ENCODE data around the gene CLN6. TPM values are rescaled to one million over a fixed set of nuclear protein-coding genes. Genes with fewer than 3 reads are reported as not detected.

The CLN6 gene
- total and polyA plus RNA-seq, 9 of the 15 experiments (the other 6 are each of a cell fraction or from before 2014, with no cell fraction given): 0.71 to 53.3 (median 39.3) TPM

DNA sequence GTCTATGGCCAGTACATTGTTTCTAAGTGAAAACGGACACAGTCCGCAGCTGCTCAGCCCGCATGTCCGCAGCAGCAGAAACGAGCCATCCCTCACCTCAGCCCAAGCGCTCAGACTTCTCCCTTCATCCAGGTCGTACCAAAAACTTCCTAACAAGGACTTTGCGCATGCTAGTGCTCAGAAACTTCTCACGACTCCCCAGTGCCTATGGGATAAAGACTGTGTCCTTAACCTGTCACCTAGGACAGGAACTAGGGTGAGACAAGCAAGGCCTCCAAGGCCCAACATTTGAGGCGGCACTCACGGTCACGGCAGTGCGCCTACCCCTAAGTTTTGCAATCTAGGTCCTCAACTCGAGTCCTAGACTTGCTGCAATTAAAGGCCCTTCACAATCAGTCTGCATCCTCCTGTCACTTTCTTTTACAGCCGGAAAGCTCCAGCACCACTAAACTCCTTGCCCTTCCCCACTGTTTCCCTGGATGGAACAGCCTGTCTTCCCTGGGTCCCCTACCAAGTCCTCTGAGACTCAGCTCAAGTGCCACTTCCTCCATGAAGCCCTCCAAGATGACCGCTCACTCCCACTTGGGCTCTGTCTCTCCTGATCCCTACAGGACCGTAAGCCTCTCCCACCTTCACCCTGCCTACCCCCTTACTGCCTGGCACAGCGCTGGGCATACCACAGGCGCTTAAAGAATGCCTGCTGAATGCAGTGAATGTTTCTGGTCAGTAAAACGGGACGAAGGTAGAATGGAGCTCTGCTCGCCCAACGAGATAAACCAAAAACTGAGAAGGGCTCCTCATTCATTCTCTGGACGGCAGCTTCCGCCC is 1.2 kb downstream of the CLN6 start:
- in situ Hi-C loops (cut with MboI): no loop called here
- Histone ChIP-seq H3K27ac (ENCODE audit: extremely low read depth, low read depth, low read length) (peak overlapping the region; percentile 95), H3K9me1 (ENCODE audit: control insufficient read depth, insufficient read depth, low read length) (peaks cover 2% of the 10 kb centered on the region), H4K20me1 (replicated peaks; ENCODE audit: control insufficient read depth, insufficient read depth, low read length) (peaks cover 18% of the 10 kb centered on the region), H3K4me3 (peak overlapping the region; percentile 93), H2AFZ (ENCODE audit: low read depth, low read length) (peak overlapping the region; percentile 91), H3K9ac (ENCODE audit: insufficient read depth in 1 of 2, low read depth in 2 of 2, low read length in 2 of 2) (peak overlapping the region; percentile 88 to 99), H3K27me3 (ENCODE audit: control insufficient read depth in 2 of 2, insufficient read depth in 2 of 2, low read length in 2 of 2) (no peaks in the 10 kb centered on the region), H3K4me2 (ENCODE audit: insufficient read depth, low read length) (peak overlapping the region; percentile 99), H3K4me1 (replicated peaks in 1 of 2; ENCODE audit: control insufficient read depth in 2 of 2, insufficient read depth in 2 of 2, low read length in 2 of 2) (peaks cover 29 to 36% of the 10 kb centered on the region in 2 experiments), H3K79me2 (ENCODE audit: control insufficient read depth, insufficient read depth, low read length) (peaks cover 61% of the 10 kb centered on the region), H3K36me3 (ENCODE audit: control insufficient read depth, insufficient read depth, low read length) (peaks cover 25% of the 10 kb centered on the region), H3K9me3 (replicated peaks; ENCODE audit: control insufficient read depth, insufficient read depth, low read depth, low read length) (no peaks in the 10 kb centered on the region)
- 2% methylated on average over 25 of the region's 25 CpGs for WGBS (ENCODE audit: insufficient coverage, low coverage, missing lambda C conversion rate)
- ChIA-PET CTCF (ENCODE audit: low intra/inter-chr PET ratio) (no interaction called here), POLR2A (interaction anchor here (0.6 to 2.7 kb wide), 12 partner anchors 8 to 822 kb away, joined by 3 to 18 read pairs (median 3); partner anchors contain the start of gene FEM1B)
- intact Hi-C loops (cut with micrococcal nuclease): no loop called here
- ATAC-seq (peak; percentile 10), DNase-seq (ENCODE audit: extremely low read depth in 1 of 4, low spot score in 3 of 4) (peak in 3 of 4 experiments; percentile 28 to 50 (median 29)), FAIRE-seq (peak; percentile 64)
- BruUV-seq (replicated peaks): TSS peak; percentile 61
- TF ChIP-seq SNIP1 (IDR thresholded peaks at IDR 0.05; ENCODE audit: low read depth) (no peak), SMARCA5 (IDR thresholded peaks at IDR 0.05) (peak; percentile 98), TEAD4 (IDR thresholded peaks at IDR 0.05; ENCODE audit: low read length) (peak; percentile 4; the same call in 1 of the 2 replicates), TEAD4 (CRISPR knock-in tag; IDR thresholded peaks at IDR 0.05; ENCODE audit: borderline replicate concordance) (no peak), CEBPG (CRISPR knock-in tag; IDR thresholded peaks at IDR 0.05) (peak; percentile 42; the same call in 1 of the 2 replicates), CEBPG (tag; conservative IDR thresholded peaks at IDR 0.05 in 1 of 2, IDR thresholded peaks at IDR 0.05 in 1 of 2) (0 out of 4 replicates have a peak, but pooled peaks of 1 of the 2 experiments have one; percentile 3), KDM1A (IDR thresholded peaks at IDR 0.05) (peak; percentile 79 to 94), TOE1 (IDR thresholded peaks at IDR 0.05; ENCODE audit: borderline replicate concordance) (peak; percentile 28; the same call in 1 of the 2 replicates), TOE1 (CRISPR knock-in tag; IDR thresholded peaks at IDR 0.05; ENCODE audit: borderline replicate concordance, low read depth) (no peak), CEBPB (tag; IDR thresholded peaks at IDR 0.05) (peak; percentile 84), ZNF436 (CRISPR knock-in tag; IDR thresholded peaks at IDR 0.05) (peak; percentile 98), RBM25 (IDR thresholded peaks at IDR 0.05; ENCODE audit: low read depth, low read length, severe bottlenecking) (peak; percentile 75), MEF2A (IDR thresholded peaks at IDR 0.05; ENCODE audit: control insufficient read depth, low read depth, low read length) (no peak), BCOR (IDR thresholded peaks at IDR 0.05) (peak; percentile 99), CBX1 (IDR thresholded peaks at IDR 0.05; ENCODE audit: low read depth) (0 out of 2 replicates have a peak, but pooled peaks have one; percentile 38), XRCC5 (IDR thresholded peaks at IDR 0.05; ENCODE audit: low read depth, low read length) (peak; percentile 41; the same call in 1 of the 2 replicates)
- TF ChIP-seq, protein P1, sequence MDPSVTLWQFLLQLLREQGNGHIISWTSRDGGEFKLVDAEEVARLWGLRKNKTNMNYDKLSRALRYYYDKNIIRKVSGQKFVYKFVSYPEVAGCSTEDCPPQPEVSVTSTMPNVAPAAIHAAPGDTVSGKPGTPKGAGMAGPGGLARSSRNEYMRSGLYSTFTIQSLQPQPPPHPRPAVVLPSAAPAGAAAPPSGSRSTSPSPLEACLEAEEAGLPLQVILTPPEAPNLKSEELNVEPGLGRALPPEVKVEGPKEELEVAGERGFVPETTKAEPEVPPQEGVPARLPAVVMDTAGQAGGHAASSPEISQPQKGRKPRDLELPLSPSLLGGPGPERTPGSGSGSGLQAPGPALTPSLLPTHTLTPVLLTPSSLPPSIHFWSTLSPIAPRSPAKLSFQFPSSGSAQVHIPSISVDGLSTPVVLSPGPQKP (CRISPR knock-in tag; IDR thresholded peaks at IDR 0.05): no peak
- TF ChIP-seq, protein P2, sequence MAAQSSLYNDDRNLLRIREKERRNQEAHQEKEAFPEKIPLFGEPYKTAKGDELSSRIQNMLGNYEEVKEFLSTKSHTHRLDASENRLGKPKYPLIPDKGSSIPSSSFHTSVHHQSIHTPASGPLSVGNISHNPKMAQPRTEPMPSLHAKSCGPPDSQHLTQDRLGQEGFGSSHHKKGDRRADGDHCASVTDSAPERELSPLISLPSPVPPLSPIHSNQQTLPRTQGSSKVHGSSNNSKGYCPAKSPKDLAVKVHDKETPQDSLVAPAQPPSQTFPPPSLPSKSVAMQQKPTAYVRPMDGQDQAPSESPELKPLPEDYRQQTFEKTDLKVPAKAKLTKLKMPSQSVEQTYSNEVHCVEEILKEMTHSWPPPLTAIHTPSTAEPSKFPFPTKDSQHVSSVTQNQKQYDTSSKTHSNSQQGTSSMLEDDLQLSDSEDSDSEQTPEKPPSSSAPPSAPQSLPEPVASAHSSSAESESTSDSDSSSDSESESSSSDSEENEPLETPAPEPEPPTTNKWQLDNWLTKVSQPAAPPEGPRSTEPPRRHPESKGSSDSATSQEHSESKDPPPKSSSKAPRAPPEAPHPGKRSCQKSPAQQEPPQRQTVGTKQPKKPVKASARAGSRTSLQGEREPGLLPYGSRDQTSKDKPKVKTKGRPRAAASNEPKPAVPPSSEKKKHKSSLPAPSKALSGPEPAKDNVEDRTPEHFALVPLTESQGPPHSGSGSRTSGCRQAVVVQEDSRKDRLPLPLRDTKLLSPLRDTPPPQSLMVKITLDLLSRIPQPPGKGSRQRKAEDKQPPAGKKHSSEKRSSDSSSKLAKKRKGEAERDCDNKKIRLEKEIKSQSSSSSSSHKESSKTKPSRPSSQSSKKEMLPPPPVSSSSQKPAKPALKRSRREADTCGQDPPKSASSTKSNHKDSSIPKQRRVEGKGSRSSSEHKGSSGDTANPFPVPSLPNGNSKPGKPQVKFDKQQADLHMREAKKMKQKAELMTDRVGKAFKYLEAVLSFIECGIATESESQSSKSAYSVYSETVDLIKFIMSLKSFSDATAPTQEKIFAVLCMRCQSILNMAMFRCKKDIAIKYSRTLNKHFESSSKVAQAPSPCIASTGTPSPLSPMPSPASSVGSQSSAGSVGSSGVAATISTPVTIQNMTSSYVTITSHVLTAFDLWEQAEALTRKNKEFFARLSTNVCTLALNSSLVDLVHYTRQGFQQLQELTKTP (IDR thresholded peaks at IDR 0.05; ENCODE audit: low read depth in 1 of 2, partially characterized antibody in 2 of 2): no peak
